ENCODE results near the gene CST11.

The CST11 gene

GRCh38 chr20:23410916-23411695, 41.6 kb downstream of the CST11 start:
- TF ChIP-seq CTCF (IDR thresholded peaks at IDR 0.05), result no peak
- no peak for TF ChIP-seq ZFX (IDR thresholded peaks at IDR 0.05; ENCODE audit: borderline replicate concordance)
- no peak overlapping the region for H3K27ac ChIP-seq

- TF ChIP-seq ZFX (IDR thresholded peaks at IDR 0.05; ENCODE audit: borderline replicate concordance), result no peak
- no peak for TF ChIP-seq CTCF (IDR thresholded peaks at IDR 0.05)
- H3K27ac ChIP-seq, result no peak overlapping the region
Observed at GRCh38 chr20:23409800-23410199, 42.9 kb downstream of the CST11 start.

DNA sequence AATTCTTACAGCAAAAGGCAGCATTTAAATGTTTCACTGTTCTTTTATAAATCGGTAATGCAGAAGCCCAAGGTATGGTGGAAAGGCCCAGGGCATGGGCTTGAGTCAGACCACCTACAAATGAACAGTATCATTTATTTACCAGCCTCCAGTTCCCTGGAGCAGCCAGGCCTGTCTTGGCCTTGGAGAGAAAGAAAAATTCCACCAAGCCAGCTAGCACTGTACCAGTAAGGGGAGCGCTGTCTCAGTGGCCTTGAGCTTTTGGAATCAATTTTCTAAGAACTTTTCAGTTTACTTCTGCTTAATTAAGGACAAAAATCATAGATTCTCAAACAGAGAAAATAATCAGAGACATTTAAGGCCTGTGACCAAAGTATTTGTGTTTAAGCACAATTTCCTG, 43.7 kb downstream of the CST11 start:
- TF ChIP-seq CTCF (IDR thresholded peaks at IDR 0.05), result no peak
- no peak overlapping the region for H3K27ac ChIP-seq

DNA sequence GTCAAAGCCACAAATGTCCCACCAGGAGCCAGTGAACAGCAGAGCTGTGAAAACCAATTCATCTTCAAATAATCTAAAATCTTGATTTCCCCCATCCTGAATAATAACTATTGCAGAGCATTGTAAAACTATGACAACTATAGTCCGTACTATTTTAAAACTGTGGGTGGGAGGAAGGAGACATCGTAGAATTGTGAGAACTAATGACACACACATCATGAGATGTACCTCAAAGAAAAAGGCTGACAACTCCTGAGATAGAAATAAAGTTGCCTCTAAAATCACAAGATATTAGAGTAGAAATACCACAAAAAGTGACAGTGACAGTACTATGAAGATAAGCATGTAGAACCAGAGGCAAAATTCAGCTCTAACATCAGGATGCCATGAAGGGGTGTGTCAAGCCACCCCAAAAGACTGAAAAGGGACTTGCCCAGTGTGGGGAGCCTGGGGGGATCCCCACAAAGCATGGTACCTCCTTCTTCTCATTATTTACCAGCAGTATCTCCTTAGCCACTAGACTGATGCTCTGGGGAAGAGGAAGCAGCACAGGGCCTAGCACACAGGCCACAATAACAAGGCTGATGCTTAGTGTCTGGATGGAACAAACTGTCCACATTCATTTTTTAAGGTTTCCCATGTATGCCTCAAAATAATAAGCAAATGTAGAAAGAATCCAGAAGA, 44.8 kb downstream of the CST11 start:
- TF ChIP-seq CTCF (IDR thresholded peaks at IDR 0.05) (no peak), ZFX (IDR thresholded peaks at IDR 0.05; ENCODE audit: borderline replicate concordance) (no peak)
- H3K27ac ChIP-seq, result no peak overlapping the region

DNA sequence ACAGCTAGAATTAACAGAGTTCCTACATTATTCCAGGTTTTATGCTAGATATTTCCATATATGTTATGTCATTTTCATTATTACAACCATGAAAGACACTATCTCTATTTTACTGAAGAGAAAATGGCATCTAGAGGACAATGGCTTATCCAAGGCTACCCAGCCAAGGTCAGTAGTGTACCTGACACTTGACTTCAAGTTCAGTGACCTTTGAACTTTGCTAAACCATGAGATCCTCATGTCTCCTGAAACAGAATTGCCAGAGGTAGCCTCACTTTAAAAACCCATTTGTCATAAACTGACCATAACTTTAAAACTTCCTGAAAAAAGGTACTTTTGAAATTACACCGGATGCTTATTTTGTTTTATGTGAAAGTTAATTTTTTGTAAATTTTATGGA, 45.8 kb downstream of the CST11 start:
- no peak for TF ChIP-seq CTCF (IDR thresholded peaks at IDR 0.05)
- no peak for TF ChIP-seq ZFX (IDR thresholded peaks at IDR 0.05; ENCODE audit: borderline replicate concordance)
- H3K27ac ChIP-seq, result no peak overlapping the region

- TF ChIP-seq ZFX (IDR thresholded peaks at IDR 0.05; ENCODE audit: borderline replicate concordance), result no peak
- no peak for TF ChIP-seq CTCF (IDR thresholded peaks at IDR 0.05)
- no peak overlapping the region for H3K27ac ChIP-seq
Observed at GRCh38 chr20:23404196-23404595, 48.5 kb downstream of the CST11 start.

- no peak overlapping the region for H3K27ac ChIP-seq
- no peak for TF ChIP-seq ZFX (IDR thresholded peaks at IDR 0.05; ENCODE audit: borderline replicate concordance)
- TF ChIP-seq CTCF (IDR thresholded peaks at IDR 0.05), result no peak
Observed at GRCh38 chr20:23403751-23404150, 48.9 kb downstream of the CST11 start.
